ENCODE results near the gene GABBR2.
"Not testable (repeated sequence)": the region's sequence is repeated elsewhere in the genome, so short reads cannot be mapped to it uniquely, and the experiment has no call there.

The GABBR2 gene

DNA sequence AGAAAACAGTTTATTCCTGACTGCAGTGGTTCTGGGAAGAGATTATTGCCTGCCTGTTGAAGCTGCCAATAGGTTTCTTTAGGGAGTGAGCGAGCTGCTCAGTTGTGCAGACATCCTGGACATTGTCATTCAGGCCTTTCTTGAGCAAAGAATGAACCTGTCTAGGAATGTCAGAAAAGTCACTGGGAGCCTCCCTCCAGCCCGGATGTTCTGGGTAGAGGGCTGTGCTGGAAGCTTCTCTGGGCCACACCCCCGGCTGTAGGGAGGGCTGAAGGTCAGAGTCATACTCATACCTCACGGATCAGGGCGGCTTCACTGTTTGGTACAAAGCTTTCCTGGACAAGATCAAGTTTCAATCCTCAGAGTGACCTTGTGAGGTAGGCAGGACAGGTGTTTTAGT, 419.9 kb downstream of the GABBR2 start:
- no peak for DNase-seq (ENCODE audit: low spot score)

DNA sequence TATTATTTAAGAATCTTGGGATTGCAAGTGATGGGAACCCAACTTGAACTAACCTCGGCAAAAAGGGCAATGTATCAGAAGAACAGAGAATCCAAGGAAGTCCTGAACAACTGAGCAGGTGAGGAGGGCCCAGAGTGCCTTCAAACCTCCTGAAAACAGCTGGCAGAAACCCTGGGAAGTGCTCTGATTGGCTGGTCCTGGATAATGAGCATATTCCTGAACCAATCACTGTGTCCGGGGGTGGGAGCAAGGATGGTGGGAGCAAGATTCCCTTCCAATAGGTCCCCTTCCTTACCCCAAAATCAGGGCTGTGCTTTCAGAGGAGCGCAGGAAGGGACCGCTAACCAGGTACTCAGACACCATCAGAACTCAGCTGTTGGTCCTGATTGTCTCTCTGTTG, 421.4 kb downstream of the GABBR2 start:
- no peak for DNase-seq (ENCODE audit: low spot score)

DNA sequence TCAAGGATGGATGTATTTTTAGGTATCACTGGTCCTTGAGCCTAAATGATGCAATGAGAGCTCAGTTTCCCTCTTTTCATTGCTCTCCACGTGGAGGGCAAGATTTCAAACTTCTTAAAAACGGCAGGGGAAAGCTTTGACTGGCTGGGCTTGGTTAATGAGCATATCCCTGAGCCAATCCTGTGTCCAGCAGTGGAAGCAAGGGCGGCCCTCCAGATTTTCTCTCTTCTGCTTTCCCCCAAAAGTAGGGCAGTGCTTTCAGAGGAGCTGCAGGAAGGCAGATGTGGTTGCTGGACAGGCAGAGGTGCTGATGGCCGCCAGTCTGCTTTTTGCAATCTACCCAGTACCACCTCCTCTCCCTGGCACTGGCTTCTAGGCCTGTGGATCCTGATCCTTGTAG, 423.3 kb downstream of the GABBR2 start:
- DNase-seq (ENCODE audit: low spot score) = no peak

DNA sequence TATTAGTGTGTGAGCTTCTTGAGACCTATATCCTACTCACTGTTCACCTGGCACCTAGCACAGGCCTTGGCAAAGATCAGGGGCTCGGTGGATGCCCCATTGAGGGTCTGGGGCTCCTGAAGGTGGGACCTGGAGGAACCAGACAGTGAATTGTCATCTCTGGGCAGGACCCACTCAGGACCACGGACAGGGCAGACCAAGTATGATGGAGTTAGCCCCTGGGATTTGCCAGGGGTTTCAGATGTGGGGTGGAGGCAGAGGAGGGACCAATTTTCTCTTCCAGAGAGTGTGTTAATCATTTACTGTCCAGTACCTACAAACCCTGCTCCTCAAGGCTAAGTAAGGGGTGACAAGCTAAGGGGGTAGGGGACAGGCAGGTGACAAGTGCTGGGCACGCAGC, 424.0 kb downstream of the GABBR2 start:
- DNase-seq (ENCODE audit: low spot score) = no peak

DNA sequence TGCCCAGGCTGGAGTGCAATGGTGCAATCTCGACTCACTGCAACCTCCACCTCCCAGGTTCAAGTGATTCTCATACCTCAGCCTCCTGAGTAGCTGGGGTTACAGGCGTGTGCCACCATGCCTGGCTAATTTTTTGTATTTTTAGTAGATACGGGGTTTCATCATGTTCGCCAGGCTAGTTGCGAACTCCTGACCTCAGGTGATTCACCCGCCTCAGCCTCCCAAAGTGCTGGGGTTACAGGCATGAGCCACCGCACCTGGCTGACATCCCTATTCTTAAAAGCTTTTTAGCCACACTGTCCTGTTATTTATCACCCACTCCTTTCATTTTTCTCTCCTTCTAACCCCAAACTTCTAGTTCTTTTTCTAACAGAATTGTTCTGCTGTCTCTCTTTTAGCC, 425.6 kb downstream of the GABBR2 start:
- not testable (repeated sequence) for DNase-seq (ENCODE audit: low spot score)

DNA sequence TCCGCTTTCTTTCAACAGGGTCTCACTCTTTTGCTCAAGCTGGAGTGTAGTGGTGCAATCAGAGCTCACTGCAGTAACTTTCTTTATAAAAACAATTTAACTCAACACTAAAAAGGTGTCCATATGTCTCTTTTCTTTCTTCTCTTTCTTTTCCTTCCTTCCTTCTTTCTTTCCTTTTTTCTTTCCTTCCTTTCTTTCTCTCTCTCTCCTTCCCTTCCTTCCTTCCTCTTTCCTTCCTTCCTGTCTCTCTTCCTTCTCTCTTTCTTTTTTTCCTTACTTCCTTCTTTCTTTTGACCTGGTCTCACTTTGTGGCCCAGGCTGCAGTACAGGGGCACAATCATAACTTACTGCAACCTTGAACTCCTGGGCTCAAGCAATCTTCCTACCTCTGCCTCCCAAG, 427.5 kb downstream of the GABBR2 start:
- no peak for DNase-seq (ENCODE audit: low spot score)

DNA sequence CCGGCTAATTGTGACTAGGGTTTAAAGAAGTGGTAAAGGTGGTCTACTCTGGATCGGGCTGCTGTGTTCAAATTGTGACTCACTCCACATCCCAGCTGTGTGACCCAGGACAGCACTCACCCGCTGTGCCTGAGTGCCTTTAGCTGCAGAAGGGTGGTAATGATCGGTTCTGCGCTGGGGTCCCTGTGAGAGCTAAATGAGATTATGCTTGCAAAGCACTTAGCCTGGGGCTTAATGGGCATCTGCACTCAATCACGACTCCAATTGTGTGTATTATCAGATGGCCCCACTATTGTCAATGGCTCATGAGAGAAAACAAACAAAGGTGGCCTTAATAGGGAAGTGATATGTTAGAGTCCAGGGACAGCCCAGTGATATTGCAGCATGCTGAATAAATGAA, 428.2 kb downstream of the GABBR2 start:
- DNase-seq (ENCODE audit: low spot score) = no peak

DNA sequence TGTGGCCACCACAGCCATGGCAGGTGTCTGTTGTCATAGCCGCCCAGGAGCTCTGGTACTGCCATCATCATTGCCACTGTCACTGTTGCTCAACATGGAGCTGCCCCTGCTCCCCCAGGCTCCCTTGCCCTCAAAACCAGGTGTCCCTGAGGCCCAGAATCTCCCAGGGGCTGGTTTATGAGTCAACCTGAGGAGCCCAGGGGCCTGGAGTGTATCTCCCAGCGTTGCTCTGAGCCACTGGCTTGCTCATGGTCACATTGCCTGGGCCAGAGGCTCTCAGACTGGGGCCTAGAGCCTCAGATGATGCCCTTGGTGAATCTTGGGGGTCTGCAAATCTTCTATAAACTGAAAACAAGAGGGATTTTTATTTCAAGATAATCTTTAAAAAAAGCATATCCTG, 428.6 kb downstream of the GABBR2 start:
- DNase-seq (ENCODE audit: low spot score) = no peak

DNA sequence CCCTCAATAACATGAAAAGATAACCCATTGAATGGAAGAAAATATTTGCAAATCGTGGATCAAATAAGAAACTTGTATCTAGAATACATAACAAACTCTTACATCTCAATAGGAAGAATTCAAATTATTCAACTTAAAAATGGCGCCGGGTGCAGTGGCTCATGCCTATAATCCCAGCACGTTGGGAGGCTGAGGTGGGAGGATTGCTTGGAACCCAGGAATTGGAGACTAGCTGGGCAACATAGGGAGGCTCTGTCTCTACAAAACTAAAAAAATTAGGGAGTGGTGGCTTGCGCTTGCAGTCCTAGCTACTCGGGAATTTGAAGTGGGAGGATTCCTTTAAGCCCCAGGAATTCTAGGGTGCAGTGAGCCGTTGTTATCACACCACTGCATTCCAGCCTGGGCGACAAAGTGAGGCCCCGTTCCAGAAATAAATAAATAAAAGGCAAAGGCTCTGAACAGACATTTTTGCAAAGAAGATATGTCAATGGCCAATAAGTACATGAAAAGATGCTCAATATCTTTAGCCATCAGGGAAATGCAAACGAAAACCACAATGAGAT, 431.7 kb downstream of the GABBR2 start:
- DNase-seq (ENCODE audit: low spot score) = no peak

DNA sequence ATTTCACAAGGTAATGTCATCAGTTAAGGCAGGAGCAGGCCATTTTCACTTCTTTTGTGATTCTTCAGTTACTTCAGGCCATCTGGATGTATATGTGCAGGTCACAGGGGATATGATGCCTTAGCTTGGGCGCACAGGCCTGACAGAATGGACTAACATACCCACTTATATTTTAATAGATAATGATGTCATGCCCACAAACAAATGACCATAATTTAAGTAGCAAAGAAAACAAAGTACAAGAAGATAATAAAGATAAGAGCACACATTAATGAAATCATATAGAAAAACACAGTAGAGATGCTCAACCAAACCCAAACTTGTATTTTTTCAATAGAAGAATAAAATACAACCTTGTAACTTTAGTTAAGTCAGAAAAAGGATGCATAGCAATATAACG, 433.6 kb downstream of the GABBR2 start:
- no peak for DNase-seq (ENCODE audit: low spot score)

DNA sequence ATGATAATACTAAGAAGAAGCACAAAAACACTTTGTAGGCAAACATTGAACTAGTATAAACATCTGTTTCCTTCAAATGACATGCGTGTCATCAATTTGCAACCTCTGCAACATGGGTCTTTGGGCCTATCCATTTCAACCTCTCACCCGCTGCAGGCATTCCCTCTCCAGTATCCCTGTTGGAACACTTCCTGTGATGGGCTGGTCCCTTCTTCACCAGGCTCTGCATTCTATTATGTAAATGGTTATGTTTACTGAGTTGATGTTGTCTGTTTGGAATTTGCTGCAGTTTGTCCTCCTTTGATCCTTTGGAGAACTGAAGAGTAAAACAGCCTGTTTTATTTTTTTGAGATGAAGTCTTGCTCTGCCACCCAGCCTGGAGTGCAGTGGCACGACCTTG, 436.7 kb downstream of the GABBR2 start:
- DNase-seq (ENCODE audit: low spot score) = no peak

DNA sequence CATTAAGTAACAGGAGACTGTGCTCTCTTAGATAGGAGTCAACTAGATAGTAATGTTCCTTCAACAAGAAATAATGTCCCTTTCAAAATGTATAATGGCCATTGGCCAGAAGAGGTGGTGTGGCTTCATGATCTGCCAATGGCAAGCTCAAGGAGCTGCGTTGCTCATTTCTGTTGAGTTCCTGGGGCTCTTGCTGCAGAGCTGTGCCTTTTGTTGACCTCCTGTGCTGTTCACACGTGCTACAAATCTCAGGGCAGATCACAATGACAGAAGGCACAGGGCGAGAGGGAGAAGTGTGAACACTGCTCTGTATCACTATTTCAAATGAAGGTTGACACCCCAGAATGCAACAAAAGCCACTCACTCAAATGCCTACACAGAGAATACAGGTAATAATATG, 437.3 kb downstream of the GABBR2 start:
- DNase-seq (ENCODE audit: low spot score) = no peak

DNA sequence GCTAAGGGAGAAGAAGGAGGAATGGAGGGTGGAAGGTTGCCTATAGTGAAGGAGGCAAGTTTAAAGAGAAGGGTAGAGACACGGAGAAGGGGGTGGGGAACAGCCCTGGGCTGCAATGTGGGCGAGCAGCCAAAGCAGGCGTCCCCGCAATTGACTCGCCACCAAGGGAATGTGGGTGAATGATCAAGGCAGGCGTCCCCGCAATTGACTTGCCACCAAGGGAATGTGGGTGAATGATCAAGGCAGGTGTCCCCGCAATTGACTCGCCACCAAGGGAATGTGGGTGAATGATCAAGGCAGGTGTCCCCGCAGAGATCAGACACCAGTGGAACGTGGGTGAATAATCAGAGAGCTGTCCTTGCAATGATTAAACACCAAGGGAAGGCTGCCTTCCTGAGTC, 438.5 kb downstream of the GABBR2 start:
- DNase-seq (ENCODE audit: low spot score) = not testable (repeated sequence)

DNA sequence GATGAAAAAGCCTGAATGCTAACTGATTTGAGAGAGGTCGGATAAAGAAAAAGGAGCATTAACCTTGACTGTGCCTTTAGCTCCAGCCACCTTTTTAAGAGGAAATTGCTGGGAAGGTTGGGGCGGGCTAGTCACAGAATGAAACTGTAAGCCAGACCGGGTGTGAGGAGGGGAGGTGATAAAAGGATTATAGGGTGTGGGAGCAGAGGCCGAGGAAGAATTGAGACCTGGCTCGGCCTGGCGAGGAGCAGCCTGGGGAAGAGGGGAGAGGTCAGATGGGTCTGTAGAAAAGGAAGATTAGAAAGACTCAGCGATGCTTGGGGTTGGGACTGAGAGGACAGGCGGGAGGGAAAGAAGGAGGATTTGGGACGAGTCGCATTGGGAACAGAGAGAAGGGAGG, 439.1 kb downstream of the GABBR2 start:
- DNase-seq (ENCODE audit: low spot score) = not testable (repeated sequence)

DNA sequence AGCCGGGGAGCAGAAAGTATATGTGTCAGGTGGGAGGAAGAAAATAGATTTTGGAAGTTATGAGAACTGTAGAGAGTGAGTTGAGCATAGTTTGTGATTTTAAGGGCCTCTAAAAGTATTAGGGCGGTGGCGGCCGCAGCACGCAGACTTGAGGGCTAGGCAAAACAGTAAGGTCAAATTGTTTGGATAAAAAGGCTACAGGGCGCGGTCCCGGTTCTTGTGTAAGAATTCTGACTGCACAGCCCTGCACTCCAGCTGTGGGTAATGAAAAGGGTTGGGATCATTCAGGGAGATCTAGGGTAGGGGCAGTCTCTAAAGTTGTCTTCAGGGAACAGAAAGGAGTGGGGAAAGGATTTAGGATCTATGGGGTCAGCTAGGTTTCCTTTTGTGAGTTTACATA, 441.2 kb downstream of the GABBR2 start:
- DNase-seq (ENCODE audit: low spot score) = not testable (repeated sequence)

DNA sequence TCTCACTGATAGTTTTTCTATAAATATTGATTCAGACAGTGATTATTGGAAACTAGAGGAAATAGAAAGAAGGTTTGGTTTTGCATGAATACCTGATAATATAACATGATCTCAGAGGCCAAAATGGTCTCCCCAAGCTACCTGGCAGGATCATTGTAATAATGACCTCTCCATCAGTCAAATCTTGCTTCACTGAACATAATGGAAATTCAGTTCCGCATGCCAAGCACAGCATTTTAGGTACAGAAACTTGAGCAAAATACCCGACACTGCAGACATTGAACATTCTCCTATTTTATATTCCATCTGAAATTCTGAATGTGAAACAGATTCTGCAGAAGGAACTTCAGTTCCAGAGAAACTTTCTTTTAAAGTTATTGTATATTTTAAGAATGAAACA, 444.2 kb downstream of the GABBR2 start:
- no peak for DNase-seq (ENCODE audit: low spot score)

DNA sequence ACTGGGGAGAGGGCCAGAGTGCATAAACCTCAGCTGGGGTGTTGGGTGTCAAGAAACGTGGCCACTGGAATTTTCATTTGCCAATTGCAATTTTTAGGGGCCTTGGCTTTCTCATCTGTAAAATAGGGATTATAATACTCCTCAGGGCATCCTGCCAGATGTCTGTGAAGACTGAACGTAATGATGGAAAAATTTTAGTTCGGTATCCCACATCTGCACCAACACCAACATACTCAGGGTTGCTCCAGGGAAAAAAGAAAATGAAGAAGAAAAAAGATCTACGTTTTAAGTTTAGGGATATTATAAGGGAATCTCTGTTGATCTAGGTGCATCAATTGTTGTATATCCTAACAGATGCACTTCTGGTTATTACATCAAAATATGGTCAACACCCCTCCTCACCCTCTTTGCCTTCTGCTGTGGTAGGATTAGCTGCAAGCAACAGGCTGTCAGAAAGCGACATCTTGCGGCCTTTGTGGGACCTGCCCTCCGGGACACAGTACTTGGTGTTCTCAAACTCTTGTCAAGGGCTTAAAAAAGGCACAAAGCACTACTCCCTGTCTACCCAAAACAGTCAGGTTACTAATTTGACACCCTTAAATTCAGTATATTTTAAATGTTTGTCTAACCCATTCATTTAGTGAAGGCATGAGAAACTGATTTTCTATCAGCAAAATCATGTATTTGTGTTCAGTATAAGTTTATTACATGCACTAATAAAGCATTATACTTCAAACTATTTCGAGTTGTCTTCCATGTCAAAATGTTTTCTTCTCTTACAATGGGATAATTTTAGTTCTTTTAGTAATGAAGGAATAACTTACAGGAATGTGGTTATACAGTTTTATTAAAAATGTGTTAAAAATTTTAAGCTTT, 445.0 kb downstream of the GABBR2 start:
- peak; percentile 81 for DNase-seq (ENCODE audit: low spot score)

DNA sequence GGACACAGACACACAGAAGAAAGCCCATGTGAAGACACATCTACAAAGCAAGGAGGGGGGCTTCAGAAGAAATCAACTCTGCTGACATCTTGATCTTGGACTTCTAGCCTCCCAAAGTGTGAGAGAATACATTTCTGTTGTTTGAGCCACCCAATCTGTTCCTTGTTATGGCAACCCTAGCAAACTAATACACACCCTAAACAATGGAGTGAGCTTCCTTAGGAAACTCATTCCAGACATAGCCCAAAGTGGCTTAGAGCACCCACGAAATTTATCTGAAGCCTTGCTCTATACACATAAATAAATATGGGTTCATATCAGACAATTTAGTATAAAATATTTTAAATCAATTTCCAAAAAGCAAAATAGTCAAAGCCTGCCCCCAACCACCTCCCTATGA, 445.7 kb downstream of the GABBR2 start:
- no peak for DNase-seq (ENCODE audit: low spot score)

DNA sequence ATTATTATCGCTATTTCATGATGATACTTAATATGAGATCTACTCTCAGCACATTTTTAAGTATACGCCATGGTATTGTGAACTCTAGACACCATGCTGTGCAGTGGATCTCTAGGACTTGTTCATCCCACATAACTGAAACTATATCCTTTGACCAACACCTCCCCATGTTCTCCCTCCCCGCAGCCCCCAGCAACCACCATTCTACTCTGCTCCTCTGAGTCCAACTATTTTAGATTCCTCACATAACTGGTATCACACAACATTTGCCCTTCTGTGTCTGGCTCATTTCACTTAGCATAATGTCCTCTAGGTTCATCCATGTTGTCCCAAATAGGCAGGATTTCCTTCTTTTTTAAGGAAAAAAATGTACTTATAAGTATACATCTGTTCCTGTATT, 446.7 kb downstream of the GABBR2 start:
- DNase-seq (ENCODE audit: low spot score) = no peak

DNA sequence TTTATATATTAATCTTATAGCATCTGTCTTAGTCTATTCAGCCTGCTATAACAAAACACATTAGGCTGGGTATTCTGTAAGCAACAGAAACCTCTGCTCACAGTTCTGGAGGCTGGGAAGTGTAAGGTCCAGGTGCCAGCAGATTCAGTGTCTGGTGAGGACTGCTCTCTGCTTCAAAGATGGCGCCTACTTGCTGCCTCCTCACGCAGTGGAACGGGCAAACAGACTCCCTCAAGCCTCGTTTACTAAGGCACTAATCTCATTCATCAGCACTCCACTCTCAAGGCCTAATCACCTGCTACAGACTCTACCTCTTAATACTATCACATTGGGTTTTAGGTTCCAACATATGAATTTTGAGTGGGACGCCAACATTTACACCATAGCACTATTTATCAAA, 448.1 kb downstream of the GABBR2 start:
- no peak for DNase-seq (ENCODE audit: low spot score)

DNA sequence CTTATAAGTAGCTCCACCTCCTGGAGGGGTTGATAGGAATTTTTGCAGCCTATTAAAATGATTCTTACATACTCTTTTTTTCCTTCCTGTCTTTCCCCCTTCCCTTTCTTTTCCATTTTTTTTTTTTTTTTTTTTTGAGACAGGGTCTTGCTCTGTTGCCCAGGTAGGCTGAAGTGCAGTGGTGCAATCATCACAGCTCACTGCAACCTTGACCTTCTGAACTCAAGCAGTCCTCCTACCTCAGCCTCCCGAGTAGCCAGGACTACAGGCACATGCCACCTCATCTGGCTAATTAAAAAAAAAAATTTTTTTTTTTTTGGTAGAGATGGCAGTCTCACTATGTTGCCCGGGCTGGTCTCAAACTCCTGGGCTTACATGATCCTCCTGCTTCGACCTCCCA, 448.9 kb downstream of the GABBR2 start:
- DNase-seq (ENCODE audit: low spot score) = no peak

DNA sequence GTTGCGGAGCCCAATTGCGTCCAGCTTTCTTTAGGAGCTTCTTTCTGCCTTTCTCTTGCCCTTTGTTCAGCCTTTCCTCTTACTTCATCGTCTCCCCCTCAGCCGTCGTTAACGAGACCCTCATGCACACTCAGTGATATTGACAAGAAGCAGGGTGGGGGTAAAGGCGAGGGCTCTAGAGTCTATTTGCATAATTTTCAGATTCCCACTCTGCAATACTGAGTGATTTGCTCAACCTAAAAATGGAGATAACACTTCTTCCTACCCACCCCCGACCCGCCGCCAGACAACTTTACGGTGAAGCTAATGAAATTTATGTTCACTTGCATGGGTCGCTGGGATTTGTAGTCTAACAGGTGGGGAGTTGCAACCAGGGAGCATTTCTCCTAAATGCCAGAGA, 452.0 kb downstream of the GABBR2 start:
- DNase-seq (ENCODE audit: low spot score) = no peak

DNA sequence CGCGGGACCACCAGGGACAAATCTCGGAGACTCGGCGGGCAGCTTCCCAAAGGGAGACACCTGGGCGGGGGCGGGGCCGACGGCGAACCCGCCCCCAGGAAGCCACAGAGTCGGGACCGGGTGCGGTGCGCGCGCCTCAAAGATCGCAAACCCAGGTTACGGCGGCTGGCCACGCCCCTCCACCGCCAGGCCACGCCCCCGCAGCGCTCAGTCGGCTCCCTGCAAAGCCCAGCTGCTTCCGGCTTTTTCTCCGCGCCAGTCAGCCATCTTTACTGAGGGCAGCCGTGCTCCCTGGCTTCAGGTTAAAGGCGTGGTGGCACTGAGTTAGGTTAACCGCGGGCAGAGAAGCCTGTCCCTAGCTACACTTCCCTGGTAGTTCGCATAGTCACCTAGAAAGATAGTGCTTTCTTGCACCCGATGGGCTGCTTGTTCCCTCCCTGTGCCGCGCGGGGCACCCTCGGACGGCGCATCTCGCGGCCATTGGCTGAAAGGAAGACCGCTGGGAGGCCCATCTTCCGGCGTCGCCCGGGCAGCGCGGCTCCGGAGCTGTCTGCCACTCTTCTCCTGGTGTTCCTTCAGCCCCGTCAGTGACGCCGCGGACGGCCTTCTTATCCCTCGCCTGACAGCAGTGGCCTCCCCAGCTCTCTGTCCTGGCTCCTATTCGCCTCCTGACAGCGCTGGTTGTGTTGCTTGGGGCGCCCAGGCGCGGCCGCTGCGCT, 453.0 kb downstream of the GABBR2 start, which contains the start of gene TBC1D2:
Gene TBC1D2, minus strand, starts transcription at position 72 of the 719 bp plus-strand sequence. CDS start 108 bp downstream, outside the sequence.
- DNase-seq (ENCODE audit: low spot score) = peak; percentile 89

All from pons (tissue), 1 donor.